Prostate gland (tissue), 2 donors: ENCODE data around the gene LYRM9.
"Not testable (repeated sequence)": the region's sequence is repeated elsewhere in the genome, so short reads cannot be mapped to it uniquely, and the experiment has no call there.

Experiments used
- POLR2A ChIP-seq: fragments of 450-650 bp; IDR thresholded peaks from one replicate; pipeline ENCODE4 v1.6.1; 2016; ENCODE audit warnings: antibody characterized with exemption, mild to moderate bottlenecking
- TF ChIP-seq, protein P1 (sequence below), 4 experiments: fragments of 200-600 bp in 2 of 4; fragments of 450-650 bp in 2 of 4; sonication (generic) in 2 of 4; IDR thresholded peaks; 1 replicate in 3 of 4; 2 replicates in 1 of 4; pipeline ENCODE4 v1.5.1; 2016 to 2019; ENCODE audit warnings: antibody characterized with exemption in 4 of 4, mild to moderate bottlenecking in 2 of 4, moderate library complexity in 2 of 4

DNA sequence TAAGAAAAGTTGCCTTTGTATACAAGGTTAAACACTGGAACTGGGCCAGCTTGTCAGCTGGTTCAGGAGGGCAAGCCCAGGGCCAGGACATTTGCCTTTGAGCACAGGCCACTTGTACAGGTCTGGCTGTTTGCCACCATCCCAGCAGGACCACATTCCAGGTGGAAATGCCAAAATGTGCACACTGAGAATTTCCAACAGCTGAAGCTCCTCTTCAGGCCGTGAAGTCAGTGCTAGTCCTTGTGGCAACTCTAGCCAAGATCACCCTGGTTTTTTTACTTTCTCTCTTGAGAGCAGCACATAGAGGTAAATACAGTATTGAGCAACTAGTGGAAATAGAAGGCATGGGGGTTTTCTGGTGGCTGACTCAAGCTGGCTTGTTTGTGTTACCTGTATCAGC is 63.3 kb downstream of the LYRM9 start:
- TF ChIP-seq, protein P1, sequence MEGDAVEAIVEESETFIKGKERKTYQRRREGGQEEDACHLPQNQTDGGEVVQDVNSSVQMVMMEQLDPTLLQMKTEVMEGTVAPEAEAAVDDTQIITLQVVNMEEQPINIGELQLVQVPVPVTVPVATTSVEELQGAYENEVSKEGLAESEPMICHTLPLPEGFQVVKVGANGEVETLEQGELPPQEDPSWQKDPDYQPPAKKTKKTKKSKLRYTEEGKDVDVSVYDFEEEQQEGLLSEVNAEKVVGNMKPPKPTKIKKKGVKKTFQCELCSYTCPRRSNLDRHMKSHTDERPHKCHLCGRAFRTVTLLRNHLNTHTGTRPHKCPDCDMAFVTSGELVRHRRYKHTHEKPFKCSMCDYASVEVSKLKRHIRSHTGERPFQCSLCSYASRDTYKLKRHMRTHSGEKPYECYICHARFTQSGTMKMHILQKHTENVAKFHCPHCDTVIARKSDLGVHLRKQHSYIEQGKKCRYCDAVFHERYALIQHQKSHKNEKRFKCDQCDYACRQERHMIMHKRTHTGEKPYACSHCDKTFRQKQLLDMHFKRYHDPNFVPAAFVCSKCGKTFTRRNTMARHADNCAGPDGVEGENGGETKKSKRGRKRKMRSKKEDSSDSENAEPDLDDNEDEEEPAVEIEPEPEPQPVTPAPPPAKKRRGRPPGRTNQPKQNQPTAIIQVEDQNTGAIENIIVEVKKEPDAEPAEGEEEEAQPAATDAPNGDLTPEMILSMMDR (IDR thresholded peaks at IDR 0.05), result not testable (repeated sequence)
- TF ChIP-seq POLR2A, result not testable (repeated sequence)
